Psoas muscle (tissue), 8 donors: Measurements from ENCODE around the gene PFKP. TPM values are rescaled to one million over a fixed set of nuclear protein-coding genes. Genes with fewer than 3 reads are reported as not detected.

Source experiments
- ATAC-seq, 4 donors: fragments of 200-7000 bp; cut with Tn5 transposase; one replicate each; pipeline ENCODE4 v1.9.1; 2020; ENCODE audit warnings: moderate library complexity in 3 of 4, mild to moderate bottlenecking in 2 of 4
- DNase-seq, 2 donors: peaks; one replicate each; pipeline ENCODE4 v3.0.0-alpha.2; 2020
- H3K27ac ChIP-seq: fragments of 200-600 bp; one replicate; pipeline ENCODE4 v1.8.0; 2022
- H3K27me3 ChIP-seq, 3 donors: fragments of 200-600 bp in 1 of 3; one replicate each; pipeline versions ENCODE4 v1.6.1 to v1.8.0; 2013 to 2022; ENCODE audit warnings: low read length in 2 of 3, mild to moderate bottlenecking in 2 of 3, moderate library complexity in 1 of 3; ENCODE audit not compliant: insufficient read depth in 3 of 3
- H3K36me3 ChIP-seq, 2 donors: fragments of 200-600 bp in 1 of 2; one replicate each; pipeline versions ENCODE4 v1.6.1 to v1.8.0; 2013 to 2022; ENCODE audit warnings: low read depth in 1 of 2, mild to moderate bottlenecking in 1 of 2, moderate library complexity in 1 of 2; ENCODE audit not compliant: insufficient read depth in 1 of 2
- H3K4me1 ChIP-seq: fragments of 200-600 bp; one replicate; pipeline ENCODE4 v1.8.0; 2022
- H3K4me3 ChIP-seq: fragments of 200-600 bp; one replicate; pipeline ENCODE4 v1.8.0; 2022; ENCODE audit warnings: mild to moderate bottlenecking
- H3K9me3 ChIP-seq: fragments of 200-600 bp; one replicate; pipeline ENCODE4 v1.8.0; 2022
- WGBS, 3 donors: extraction: QIAGEN DNeasy Blood & Tissue Kit; methylation state at CpG; one replicate each; pipeline versions ENCODE4 v1.1.6 to v1.1.7; 2013; 5-methylcytosine and 5-hydroxymethylcytosine counted together
- intact Hi-C, 2 donors: fragments of 100-400 bp; cut with DNase I; formaldehyde crosslinking; loops; one replicate each; pipeline versions ENCODE4 v1.11.0 to v1.14.2; 2022
- polyA plus RNA-seq, 3 donors: library from polyadenylated mRNA; stranded (reverse); fragments of 200-250 nt; gene quantifications; one replicate each; pipeline ENCODE4 v1.2.3, GENCODE V29; 2013
- total RNA-seq, 4 donors: library from RNA; stranded (reverse); fragmentation: NEBNext Ultra II Directional in 2 of 4; extraction: Animal tissue kit (Norgen Biotek cat#: 25700) in 2 of 4; gene quantifications; one replicate each; pipeline versions ENCODE4 v1.2.1 to v1.2.4, GENCODE V29; 2021 to 2023
- TF ChIP-seq, protein P1 (sequence below): fragments of 200-600 bp; IDR thresholded peaks from one replicate; pipeline ENCODE4 v1.8.0; 2022; ENCODE audit warnings: antibody characterized with exemption
- donor health status: healthy with polysubstance abuse.
- donor health status: DM: no; HTN: no; CAD: no; lungs with moderate emphysema.
- donor health status: Bipolar disorder and iron deficiency.
- donor health status: healthy.
- donor health status: DM: yes; HTN: yes; CAD: no.
- donor health status: DM: no; HTN: no; CAD: no.
- donor health status: DM: no; HTN: no; CAD: no.
- donor health status: DM: yes; HTN: yes; CAD: no.

PFKP gene
- total and polyA plus RNA-seq, 7 donors: 12.2 to 104 (median 33.4) TPM

DNA sequence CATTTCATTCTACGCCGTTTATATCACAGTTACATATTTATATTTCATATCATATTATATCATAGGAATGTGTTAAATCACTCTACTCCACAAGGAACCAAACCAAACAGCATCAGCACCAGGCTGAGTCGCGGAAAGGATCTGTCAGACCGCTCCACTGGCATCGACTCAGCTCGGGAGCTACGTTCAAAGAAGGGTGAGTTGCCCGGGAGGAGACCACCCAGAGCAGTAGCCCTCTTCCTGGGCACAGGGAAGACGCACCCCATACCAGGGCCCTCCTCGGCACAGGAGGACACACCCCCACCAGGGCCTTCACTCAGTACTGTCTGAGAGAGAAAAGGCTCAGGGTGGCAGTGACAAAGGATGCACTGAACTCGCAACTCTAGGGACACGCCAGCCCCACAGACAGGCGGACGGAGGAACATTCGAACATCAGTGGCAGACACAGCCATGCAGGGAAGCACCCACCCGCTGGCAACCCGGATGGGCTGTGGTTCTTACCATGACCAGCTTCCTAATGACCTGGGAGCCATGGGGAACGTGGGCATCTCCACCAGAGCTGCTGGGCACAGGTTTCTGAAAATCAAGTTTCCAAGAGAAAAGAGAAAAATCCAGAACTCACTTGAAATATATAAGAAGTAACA, 76.6 kb downstream of the PFKP start:
- ATAC-seq (no peak), DNase-seq (no peak)
- TF ChIP-seq, protein P1, sequence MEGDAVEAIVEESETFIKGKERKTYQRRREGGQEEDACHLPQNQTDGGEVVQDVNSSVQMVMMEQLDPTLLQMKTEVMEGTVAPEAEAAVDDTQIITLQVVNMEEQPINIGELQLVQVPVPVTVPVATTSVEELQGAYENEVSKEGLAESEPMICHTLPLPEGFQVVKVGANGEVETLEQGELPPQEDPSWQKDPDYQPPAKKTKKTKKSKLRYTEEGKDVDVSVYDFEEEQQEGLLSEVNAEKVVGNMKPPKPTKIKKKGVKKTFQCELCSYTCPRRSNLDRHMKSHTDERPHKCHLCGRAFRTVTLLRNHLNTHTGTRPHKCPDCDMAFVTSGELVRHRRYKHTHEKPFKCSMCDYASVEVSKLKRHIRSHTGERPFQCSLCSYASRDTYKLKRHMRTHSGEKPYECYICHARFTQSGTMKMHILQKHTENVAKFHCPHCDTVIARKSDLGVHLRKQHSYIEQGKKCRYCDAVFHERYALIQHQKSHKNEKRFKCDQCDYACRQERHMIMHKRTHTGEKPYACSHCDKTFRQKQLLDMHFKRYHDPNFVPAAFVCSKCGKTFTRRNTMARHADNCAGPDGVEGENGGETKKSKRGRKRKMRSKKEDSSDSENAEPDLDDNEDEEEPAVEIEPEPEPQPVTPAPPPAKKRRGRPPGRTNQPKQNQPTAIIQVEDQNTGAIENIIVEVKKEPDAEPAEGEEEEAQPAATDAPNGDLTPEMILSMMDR: no peak
- 93 to 95% (median 93%) methylated on average over 19 of the region's 19 CpGs for WGBS, 3 donors
- H3K27ac ChIP-seq: no peak overlapping the region
- H3K4me3 ChIP-seq: no peak overlapping the region
- no peaks in the 10 kb centered on the region for H3K27me3 ChIP-seq
- H3K36me3 ChIP-seq: peaks cover 9 to 100% of the 10 kb centered on the region in 2 donors
- no peaks in the 10 kb centered on the region for H3K9me3 ChIP-seq
- H3K4me1 ChIP-seq: no peaks in the 10 kb centered on the region
- intact Hi-C loops: no loop called here

GRCh38 chr10:3145366-3145765, 78.0 kb downstream of the PFKP start:
- H3K27ac ChIP-seq: no peak overlapping the region

GRCh38 chr10:3146289-3146688, 78.9 kb downstream of the PFKP start:
- no peaks in the 10 kb centered on the region for H3K9me3 ChIP-seq
- DNase-seq (no peak), ATAC-seq (no peak)
- TF ChIP-seq, protein P1: no peak
- no peak overlapping the region for H3K4me3 ChIP-seq
- no peaks in the 10 kb centered on the region for H3K27me3 ChIP-seq
- intact Hi-C loops: no loop called here
- H3K4me1 ChIP-seq: no peaks in the 10 kb centered on the region
- 92 to 95% (median 93%) methylated on average over 8 of the region's 8 CpGs for WGBS, 3 donors
- peaks cover 9 to 100% of the 10 kb centered on the region in 2 donors for H3K36me3 ChIP-seq
- no peak overlapping the region for H3K27ac ChIP-seq

More at GRCh38 chr10:3145366-3145765, 78.0 kb downstream of the PFKP start:
- no peak for DNase-seq
- ATAC-seq: no peak
- no peaks in the 10 kb centered on the region for H3K27me3 ChIP-seq
- 96 to 97% (median 97%) methylated on average over 18 of the region's 18 CpGs for WGBS, 3 donors
- no peaks in the 10 kb centered on the region for H3K4me1 ChIP-seq
- TF ChIP-seq, protein P1: no peak
- H3K9me3 ChIP-seq: no peaks in the 10 kb centered on the region
- intact Hi-C loops: no loop called here
- no peak overlapping the region for H3K4me3 ChIP-seq
- peaks cover 9 to 100% of the 10 kb centered on the region in 2 donors for H3K36me3 ChIP-seq

GRCh38 chr10:3147117-3147820, 79.9 kb downstream of the PFKP start:
- ATAC-seq (no peak), DNase-seq (no peak)
- TF ChIP-seq, protein P1: no peak
- intact Hi-C loops: no loop called here
- Histone ChIP-seq H3K36me3 (peaks cover 9 to 100% of the 10 kb centered on the region in 2 donors), H3K9me3 (no peaks in the 10 kb centered on the region), H3K4me1 (no peaks in the 10 kb centered on the region), H3K27ac (no peak overlapping the region), H3K27me3 (no peaks in the 10 kb centered on the region), H3K4me3 (no peak overlapping the region)
- 87 to 95% (median 94%) methylated on average over 17 of the region's 17 CpGs for WGBS, 3 donors
